ENCODE data around the gene NOL12. TPM values are rescaled to one million over a fixed set of nuclear protein-coding genes. Genes with fewer than 3 reads are reported as not detected.

Gene NOL12
- total RNA-seq, 1 experiment from 2014 or later = 32.9 TPM

- Histone ChIP-seq H2AFZ (ENCODE audit: low read length) (no peak overlapping the region), H3F3A (ENCODE audit: low read length, unreplicated experiment) (no peaks in the 10 kb centered on the region), H3K4me2 (ENCODE audit: low read length) (no peak overlapping the region), H3K36me3 (ENCODE audit: low read depth, low read length) (no peaks in the 10 kb centered on the region), H3K4me3 (ENCODE audit: low read length) (no peak overlapping the region), H3K4me1 (ENCODE audit: insufficient read depth, low read length) (no peaks in the 10 kb centered on the region), H3K9ac (ENCODE audit: low read length) (no peak overlapping the region), H3K9me3 (ENCODE audit: low read length) (no peaks in the 10 kb centered on the region), H3K27ac (ENCODE audit: low read length) (no peak overlapping the region), H3K79me2 (ENCODE audit: low read length) (no peaks in the 10 kb centered on the region), H4K20me1 (ENCODE audit: low read length) (no peaks in the 10 kb centered on the region), H3K9me2 (replicated peaks; ENCODE audit: low read length) (no peaks in the 10 kb centered on the region), H3K27me3 (ENCODE audit: low read length) (no peaks in the 10 kb centered on the region)
- ChIA-PET POLR2A (ENCODE audit: unreplicated experiment) (no interaction called here), CTCF (no interaction called here)
- no TSS peak for BruUV-seq (replicated peaks)
- TF ChIP-seq EZH2phosphoT487 (IDR thresholded peaks at IDR 0.05; ENCODE audit: borderline replicate concordance, low read length) (no peak), EZH2 (IDR thresholded peaks at IDR 0.05; ENCODE audit: low read length, unreplicated experiment) (no peak), CTCF (conservative IDR thresholded peaks at IDR 0.05; ENCODE audit: low read depth, low read length) (no peak)
- intact Hi-C loops (cut with micrococcal nuclease) = no loop called here
- no peak for DNase-seq
- no peak for ATAC-seq
Observed at GRCh38 chr22:37705205-37705604, 19.1 kb downstream of the NOL12 start.

GRCh38 chr22:37708580-37709444 lies 22.7 kb downstream of the NOL12 start:
- H2AFZ ChIP-seq (ENCODE audit: low read length) = no peak overlapping the region
- no peak overlapping the region for H3K9ac ChIP-seq (ENCODE audit: low read length)
- TF ChIP-seq EZH2phosphoT487 (IDR thresholded peaks at IDR 0.05; ENCODE audit: borderline replicate concordance, low read length) (no peak), EZH2 (IDR thresholded peaks at IDR 0.05; ENCODE audit: low read length, unreplicated experiment) (no peak), CTCF (conservative IDR thresholded peaks at IDR 0.05; ENCODE audit: low read depth, low read length) (no peak)
- H3K36me3 ChIP-seq (ENCODE audit: low read depth, low read length) = no peaks in the 10 kb centered on the region
- ChIA-PET POLR2A (ENCODE audit: unreplicated experiment) (no interaction called here), CTCF (no interaction called here)
- no peak overlapping the region for H3K27ac ChIP-seq (ENCODE audit: low read length)
- H3K4me3 ChIP-seq (ENCODE audit: low read length) = no peak overlapping the region
- no TSS peak for BruUV-seq (replicated peaks)
- H3K27me3 ChIP-seq (ENCODE audit: low read length) = no peaks in the 10 kb centered on the region
- no peaks in the 10 kb centered on the region for H3K79me2 ChIP-seq (ENCODE audit: low read length)
- no peak overlapping the region for H3K4me2 ChIP-seq (ENCODE audit: low read length)
- DNase-seq = no peak
- intact Hi-C loops (cut with micrococcal nuclease) = no loop called here
- no peaks in the 10 kb centered on the region for H3F3A ChIP-seq (ENCODE audit: low read length, unreplicated experiment)
- H3K9me2 ChIP-seq (replicated peaks; ENCODE audit: low read length) = no peaks in the 10 kb centered on the region
- peaks cover 8% of the 10 kb centered on the region; the same call in 1 of the 2 replicates for H3K4me1 ChIP-seq (ENCODE audit: insufficient read depth, low read length)
- H3K9me3 ChIP-seq (ENCODE audit: low read length) = no peaks in the 10 kb centered on the region
- no peaks in the 10 kb centered on the region for H4K20me1 ChIP-seq (ENCODE audit: low read length)
- ATAC-seq = no peak

- ATAC-seq = no peak
- Histone ChIP-seq H3K9me3 (ENCODE audit: low read length) (no peaks in the 10 kb centered on the region), H3F3A (ENCODE audit: low read length, unreplicated experiment) (no peaks in the 10 kb centered on the region), H4K20me1 (ENCODE audit: low read length) (no peaks in the 10 kb centered on the region), H3K4me2 (ENCODE audit: low read length) (no peak overlapping the region), H3K79me2 (ENCODE audit: low read length) (no peaks in the 10 kb centered on the region), H3K9me2 (replicated peaks; ENCODE audit: low read length) (no peaks in the 10 kb centered on the region), H3K36me3 (ENCODE audit: low read depth, low read length) (no peaks in the 10 kb centered on the region), H2AFZ (ENCODE audit: low read length) (no peak overlapping the region), H3K9ac (ENCODE audit: low read length) (no peak overlapping the region), H3K27me3 (ENCODE audit: low read length) (no peaks in the 10 kb centered on the region), H3K27ac (ENCODE audit: low read length) (no peak overlapping the region), H3K4me3 (ENCODE audit: low read length) (no peak overlapping the region), H3K4me1 (ENCODE audit: insufficient read depth, low read length) (peaks cover 8% of the 10 kb centered on the region; the same call in 1 of the 2 replicates)
- DNase-seq = no peak
- intact Hi-C loops (cut with micrococcal nuclease) = no loop called here
- ChIA-PET CTCF (no interaction called here), POLR2A (ENCODE audit: unreplicated experiment) (no interaction called here)
- TF ChIP-seq EZH2phosphoT487 (IDR thresholded peaks at IDR 0.05; ENCODE audit: borderline replicate concordance, low read length) (no peak), EZH2 (IDR thresholded peaks at IDR 0.05; ENCODE audit: low read length, unreplicated experiment) (no peak), CTCF (conservative IDR thresholded peaks at IDR 0.05; ENCODE audit: low read depth, low read length) (no peak)
- BruUV-seq (replicated peaks) = no TSS peak
Observed at GRCh38 chr22:37709445-37709765, 23.3 kb downstream of the NOL12 start.

Data from PC-3 (cell line).